ENCODE measurements around the gene BCAS1. TPM values are rescaled to one million over a fixed set of nuclear protein-coding genes. Genes with fewer than 3 reads are reported as not detected.

The BCAS1 gene
- total RNA-seq, 1 donor from 2014 or later, result 10.7 TPM

DNA sequence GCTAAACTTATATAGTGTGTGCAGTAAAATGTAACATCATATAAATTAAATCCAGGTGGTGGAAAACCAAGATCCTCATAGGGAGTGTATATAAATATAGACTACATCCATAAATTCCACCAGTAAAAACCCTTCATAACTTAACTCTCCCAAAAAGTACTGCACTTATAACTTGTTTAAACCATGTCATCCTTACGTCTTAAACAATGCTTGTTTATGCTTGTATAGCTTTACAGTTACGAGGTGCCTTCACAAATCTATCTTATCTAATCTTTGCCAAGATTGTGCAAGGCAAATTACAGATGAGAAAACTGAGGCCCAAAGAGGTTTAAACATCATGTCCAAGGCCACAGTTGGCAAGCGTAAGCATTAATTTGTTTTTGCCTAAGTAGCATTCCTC, 71.3 kb downstream of the BCAS1 start:
- H3K9me3 Mint-ChIP-seq, result peaks cover 16% of the 10 kb centered on the region
- no peaks in the 10 kb centered on the region for H3K4me1 Mint-ChIP-seq (ENCODE audit: unreplicated experiment)
- H3K27me3 Mint-ChIP-seq, result peaks cover 3% of the 10 kb centered on the region
- TF ChIP-seq, protein P1, sequence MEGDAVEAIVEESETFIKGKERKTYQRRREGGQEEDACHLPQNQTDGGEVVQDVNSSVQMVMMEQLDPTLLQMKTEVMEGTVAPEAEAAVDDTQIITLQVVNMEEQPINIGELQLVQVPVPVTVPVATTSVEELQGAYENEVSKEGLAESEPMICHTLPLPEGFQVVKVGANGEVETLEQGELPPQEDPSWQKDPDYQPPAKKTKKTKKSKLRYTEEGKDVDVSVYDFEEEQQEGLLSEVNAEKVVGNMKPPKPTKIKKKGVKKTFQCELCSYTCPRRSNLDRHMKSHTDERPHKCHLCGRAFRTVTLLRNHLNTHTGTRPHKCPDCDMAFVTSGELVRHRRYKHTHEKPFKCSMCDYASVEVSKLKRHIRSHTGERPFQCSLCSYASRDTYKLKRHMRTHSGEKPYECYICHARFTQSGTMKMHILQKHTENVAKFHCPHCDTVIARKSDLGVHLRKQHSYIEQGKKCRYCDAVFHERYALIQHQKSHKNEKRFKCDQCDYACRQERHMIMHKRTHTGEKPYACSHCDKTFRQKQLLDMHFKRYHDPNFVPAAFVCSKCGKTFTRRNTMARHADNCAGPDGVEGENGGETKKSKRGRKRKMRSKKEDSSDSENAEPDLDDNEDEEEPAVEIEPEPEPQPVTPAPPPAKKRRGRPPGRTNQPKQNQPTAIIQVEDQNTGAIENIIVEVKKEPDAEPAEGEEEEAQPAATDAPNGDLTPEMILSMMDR (conservative IDR thresholded peaks at IDR 0.05), result no peak
- H3K4me3 Mint-ChIP-seq, result no peak overlapping the region
- H3K27ac Mint-ChIP-seq, result no peak overlapping the region
- no peak for DNase-seq (ENCODE audit: extremely low spot score, unreplicated experiment)
- no peaks in the 10 kb centered on the region for H3K36me3 Mint-ChIP-seq

DNA sequence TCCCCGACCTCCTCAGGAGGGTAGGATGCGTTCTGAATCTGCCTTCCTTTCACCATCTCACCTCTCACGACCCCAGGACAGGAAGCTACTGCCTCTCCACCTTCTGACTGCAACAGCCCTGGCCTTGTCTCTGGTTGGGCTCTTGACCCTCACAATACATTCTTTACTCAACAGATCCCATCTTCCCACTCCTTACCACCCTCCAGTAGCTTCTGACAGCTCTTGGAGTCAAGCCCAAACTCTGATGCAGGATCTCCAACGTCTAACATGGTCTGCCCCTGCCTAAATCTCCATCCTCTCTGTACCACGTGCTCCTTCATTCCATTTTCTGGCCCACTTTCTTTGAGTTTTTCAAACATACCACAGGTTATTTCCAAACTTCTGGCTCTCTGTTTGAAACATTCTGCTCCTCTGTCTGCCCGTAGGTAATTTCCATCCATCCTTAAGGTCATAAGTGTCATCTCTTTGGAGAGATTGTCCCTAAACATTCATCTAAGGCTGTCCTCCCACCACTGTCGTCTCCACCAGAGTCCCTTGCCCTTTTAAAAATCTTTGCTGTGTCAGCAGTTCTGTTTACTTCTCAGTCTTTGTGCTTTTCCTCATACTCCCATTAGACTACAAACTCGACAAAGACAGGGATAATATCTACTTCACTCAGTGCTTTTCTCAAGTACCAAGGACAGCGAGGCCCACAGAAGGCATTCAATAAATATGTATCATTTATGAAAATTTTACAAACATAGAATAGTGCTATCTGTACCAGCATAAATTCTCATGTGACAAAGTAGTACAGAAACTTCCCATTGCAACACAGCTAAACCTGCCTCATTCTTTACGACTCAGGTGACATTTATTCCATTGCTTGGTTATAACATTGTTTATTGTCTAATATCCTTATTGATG, 73.6 kb downstream of the BCAS1 start:
- no peak overlapping the region for H3K4me3 Mint-ChIP-seq
- H3K9me3 Mint-ChIP-seq, result peaks cover 16% of the 10 kb centered on the region
- TF ChIP-seq, protein P1 (conservative IDR thresholded peaks at IDR 0.05), result no peak
- DNase-seq (ENCODE audit: extremely low spot score, unreplicated experiment), result no peak
- no peaks in the 10 kb centered on the region for H3K36me3 Mint-ChIP-seq
- H3K27me3 Mint-ChIP-seq, result peaks cover 3% of the 10 kb centered on the region
- no peaks in the 10 kb centered on the region for H3K4me1 Mint-ChIP-seq (ENCODE audit: unreplicated experiment)
- no peak overlapping the region for H3K27ac Mint-ChIP-seq

DNA sequence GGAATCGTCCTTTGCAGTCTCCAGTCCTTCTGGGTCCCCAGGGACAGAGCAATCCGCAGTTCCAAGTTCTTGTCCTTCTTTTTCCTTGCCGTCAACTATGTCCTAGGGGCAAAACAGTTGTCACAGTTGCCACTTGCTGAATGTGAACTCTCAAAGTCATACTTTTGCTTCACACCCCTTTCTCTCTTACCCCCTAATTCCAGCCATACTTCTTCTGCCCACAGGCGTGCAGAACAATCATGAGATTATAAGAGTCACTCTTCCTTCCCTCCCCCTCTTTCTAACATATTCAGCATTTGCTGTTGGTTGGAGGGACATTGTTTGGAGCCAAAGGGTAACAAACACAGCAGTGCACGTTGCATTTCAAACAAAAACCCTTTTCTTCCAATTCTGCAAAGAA, 74.4 kb downstream of the BCAS1 start:
- Mint-ChIP-seq H3K4me1 (ENCODE audit: unreplicated experiment) (peaks cover under 1% of the 10 kb centered on the region), H3K9me3 (peaks cover 12% of the 10 kb centered on the region), H3K27ac (no peak overlapping the region), H3K4me3 (no peak overlapping the region), H3K27me3 (peaks cover 3% of the 10 kb centered on the region), H3K36me3 (no peaks in the 10 kb centered on the region)
- TF ChIP-seq, protein P1 (conservative IDR thresholded peaks at IDR 0.05), result no peak
- DNase-seq (ENCODE audit: extremely low spot score, unreplicated experiment), result no peak

DNA sequence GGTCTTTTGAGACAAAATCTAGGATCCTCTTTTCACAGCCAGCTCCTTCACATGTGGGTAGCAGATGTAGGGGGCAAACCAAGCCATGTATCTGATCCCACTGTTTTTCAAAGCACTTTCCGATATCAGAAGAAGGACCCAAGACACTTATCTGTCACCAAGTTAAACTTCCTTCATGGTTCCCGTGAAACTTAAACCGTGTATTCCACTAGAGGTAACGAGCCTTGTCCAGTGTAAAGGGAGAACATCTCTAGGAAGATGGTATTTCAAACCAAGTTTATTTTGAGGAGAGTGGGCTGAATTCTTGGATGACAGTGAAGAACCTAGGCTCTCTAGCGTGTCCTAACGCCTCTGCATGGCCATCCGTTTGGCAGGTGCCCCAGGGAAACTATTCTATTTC, 76.3 kb downstream of the BCAS1 start:
- Mint-ChIP-seq H3K4me1 (ENCODE audit: unreplicated experiment) (peaks cover 5% of the 10 kb centered on the region), H3K27ac (no peak overlapping the region), H3K27me3 (peaks cover 3% of the 10 kb centered on the region), H3K36me3 (no peaks in the 10 kb centered on the region), H3K9me3 (peaks cover 5% of the 10 kb centered on the region), H3K4me3 (no peak overlapping the region)
- no peak for DNase-seq (ENCODE audit: extremely low spot score, unreplicated experiment)
- TF ChIP-seq, protein P1 (conservative IDR thresholded peaks at IDR 0.05), result no peak

DNA sequence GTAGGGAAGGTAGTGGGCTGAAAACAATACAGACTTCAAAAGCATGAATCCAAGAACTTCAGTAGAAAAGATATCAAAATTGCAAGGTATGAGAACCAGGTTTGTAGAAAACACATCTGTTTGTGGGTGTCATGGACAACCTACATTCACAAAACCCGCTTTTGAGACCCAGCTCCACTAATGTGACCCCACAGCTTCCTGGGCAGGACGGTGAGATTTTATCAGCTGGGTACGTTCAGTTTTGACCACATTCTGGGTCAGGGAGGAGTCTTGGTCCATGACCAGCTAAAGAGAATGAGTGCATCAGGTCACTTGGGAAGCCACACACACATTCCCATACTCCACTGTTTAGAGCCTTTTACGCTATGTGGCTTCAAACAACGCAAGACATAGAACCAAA, 77.1 kb downstream of the BCAS1 start:
- no peak overlapping the region for H3K27ac Mint-ChIP-seq
- peaks cover 3% of the 10 kb centered on the region for H3K27me3 Mint-ChIP-seq
- TF ChIP-seq, protein P1 (conservative IDR thresholded peaks at IDR 0.05), result no peak
- peaks cover 5% of the 10 kb centered on the region for H3K9me3 Mint-ChIP-seq
- no peak for DNase-seq (ENCODE audit: extremely low spot score, unreplicated experiment)
- peaks cover 5% of the 10 kb centered on the region for H3K4me1 Mint-ChIP-seq (ENCODE audit: unreplicated experiment)
- no peaks in the 10 kb centered on the region for H3K36me3 Mint-ChIP-seq
- no peak overlapping the region for H3K4me3 Mint-ChIP-seq
